ENCODE data around the gene OR2M2. TPM values are rescaled to one million over a fixed set of nuclear protein-coding genes. Genes with fewer than 3 reads are reported as not detected.

The OR2M2 gene
- not detected for total RNA-seq

GRCh38 chr1:248174521-248174920 lies at the start of gene OR2M2:
Gene OR2M2, plus strand, starts transcription at chr1:248174821. Its CDS starts 5,165 bp downstream, at chr1:248179986.
- H3K4me1 ChIP-seq (ENCODE audit: control insufficient read depth in 3 of 3, insufficient read depth in 3 of 3, low read length in 3 of 3) = no peaks in the 10 kb centered on the region
- H3K9me3 ChIP-seq (ENCODE audit: control insufficient read depth in 3 of 3, low read length in 3 of 3) = no peaks in the 10 kb centered on the region
- no peak within 1 kb of the TSS for H3K27ac ChIP-seq (ENCODE audit: low read depth, low read length)
- H3K9ac ChIP-seq (ENCODE audit: low read depth in 1 of 3, low read length in 3 of 3) = no peak within 1 kb of the TSS
- no peaks in the 10 kb centered on the region for H3K27me3 ChIP-seq (ENCODE audit: control insufficient read depth in 3 of 3, insufficient read depth in 3 of 3, low read length in 3 of 3)
- H3K36me3 ChIP-seq (ENCODE audit: control insufficient read depth in 3 of 3, insufficient read depth in 3 of 3, low read length in 3 of 3) = no peaks in the 10 kb centered on the region
- H3K4me3 ChIP-seq (ENCODE audit: low read length in 3 of 3) = no peak within 1 kb of the TSS

GRCh38 chr1:248127653-248128052 lies 47.0 kb upstream of the OR2M2 start:
- H3K4me3 ChIP-seq (ENCODE audit: low read length in 3 of 3) = no peak overlapping the region
- no peak overlapping the region for H3K27ac ChIP-seq (ENCODE audit: low read depth, low read length)
- no peak overlapping the region for H3K9ac ChIP-seq (ENCODE audit: low read depth in 1 of 3, low read length in 3 of 3)
- no peaks in the 10 kb centered on the region for H3K9me3 ChIP-seq (ENCODE audit: control insufficient read depth in 3 of 3, low read length in 3 of 3)
- no peaks in the 10 kb centered on the region for H3K27me3 ChIP-seq (ENCODE audit: control insufficient read depth in 3 of 3, insufficient read depth in 3 of 3, low read length in 3 of 3)
- no peaks in the 10 kb centered on the region for H3K36me3 ChIP-seq (ENCODE audit: control insufficient read depth in 3 of 3, insufficient read depth in 3 of 3, low read length in 3 of 3)
- H3K4me1 ChIP-seq (ENCODE audit: control insufficient read depth in 3 of 3, insufficient read depth in 3 of 3, low read length in 3 of 3) = no peaks in the 10 kb centered on the region

DNA sequence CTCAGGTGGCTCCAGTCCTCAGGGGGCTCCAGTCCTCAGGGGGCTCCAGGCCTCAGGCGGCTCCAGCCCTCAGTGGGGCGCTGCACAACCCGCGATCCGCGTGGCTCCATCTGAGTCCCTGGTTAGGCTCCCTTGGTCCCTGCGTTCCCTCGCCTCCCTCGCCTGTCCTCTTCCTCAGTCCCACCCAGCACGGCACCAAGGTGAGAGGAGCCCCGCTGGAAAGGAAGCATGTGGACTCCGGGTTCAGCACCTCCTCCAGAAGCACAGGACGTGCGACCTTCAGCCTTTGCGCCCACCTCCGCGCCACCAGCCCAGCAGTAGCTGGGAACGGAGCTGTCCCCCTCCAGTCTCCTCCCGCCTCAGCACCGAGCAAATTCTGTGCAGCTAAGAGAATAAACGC lies 37.8 kb upstream of the OR2M2 start:
- Histone ChIP-seq H3K36me3 (ENCODE audit: control insufficient read depth in 3 of 3, insufficient read depth in 3 of 3, low read length in 3 of 3) (no peaks in the 10 kb centered on the region), H3K27ac (ENCODE audit: low read depth, low read length) (no peak overlapping the region), H3K9me3 (ENCODE audit: control insufficient read depth in 3 of 3, low read length in 3 of 3) (no peaks in the 10 kb centered on the region), H3K27me3 (ENCODE audit: control insufficient read depth in 3 of 3, insufficient read depth in 3 of 3, low read length in 3 of 3) (no peaks in the 10 kb centered on the region), H3K4me1 (ENCODE audit: control insufficient read depth in 3 of 3, insufficient read depth in 3 of 3, low read length in 3 of 3) (no peaks in the 10 kb centered on the region), H3K9ac (ENCODE audit: low read depth in 1 of 3, low read length in 3 of 3) (no peak overlapping the region), H3K4me3 (ENCODE audit: low read length in 3 of 3) (no peak overlapping the region)

GRCh38 chr1:248140846-248141245 lies 33.8 kb upstream of the OR2M2 start:
- no peak overlapping the region for H3K27ac ChIP-seq (ENCODE audit: low read depth, low read length)
- no peak overlapping the region for H3K4me3 ChIP-seq (ENCODE audit: low read length in 3 of 3)
- no peaks in the 10 kb centered on the region for H3K27me3 ChIP-seq (ENCODE audit: control insufficient read depth in 3 of 3, insufficient read depth in 3 of 3, low read length in 3 of 3)
- H3K9ac ChIP-seq (ENCODE audit: low read depth in 1 of 3, low read length in 3 of 3) = no peak overlapping the region
- H3K4me1 ChIP-seq (ENCODE audit: control insufficient read depth in 3 of 3, insufficient read depth in 3 of 3, low read length in 3 of 3) = no peaks in the 10 kb centered on the region
- no peaks in the 10 kb centered on the region for H3K36me3 ChIP-seq (ENCODE audit: control insufficient read depth in 3 of 3, insufficient read depth in 3 of 3, low read length in 3 of 3)
- H3K9me3 ChIP-seq (ENCODE audit: control insufficient read depth in 3 of 3, low read length in 3 of 3) = no peaks in the 10 kb centered on the region

- H3K9me3 ChIP-seq (ENCODE audit: control insufficient read depth in 3 of 3, low read length in 3 of 3) = peaks cover 0 to 3% (median 0%) of the 10 kb centered on the region in 3 donors
- no peak overlapping the region for H3K9ac ChIP-seq (ENCODE audit: low read depth in 1 of 3, low read length in 3 of 3)
- H3K4me3 ChIP-seq (ENCODE audit: low read length in 3 of 3) = no peak overlapping the region
Measured at GRCh38 chr1:248143311-248143710, 31.3 kb upstream of the OR2M2 start.

DNA sequence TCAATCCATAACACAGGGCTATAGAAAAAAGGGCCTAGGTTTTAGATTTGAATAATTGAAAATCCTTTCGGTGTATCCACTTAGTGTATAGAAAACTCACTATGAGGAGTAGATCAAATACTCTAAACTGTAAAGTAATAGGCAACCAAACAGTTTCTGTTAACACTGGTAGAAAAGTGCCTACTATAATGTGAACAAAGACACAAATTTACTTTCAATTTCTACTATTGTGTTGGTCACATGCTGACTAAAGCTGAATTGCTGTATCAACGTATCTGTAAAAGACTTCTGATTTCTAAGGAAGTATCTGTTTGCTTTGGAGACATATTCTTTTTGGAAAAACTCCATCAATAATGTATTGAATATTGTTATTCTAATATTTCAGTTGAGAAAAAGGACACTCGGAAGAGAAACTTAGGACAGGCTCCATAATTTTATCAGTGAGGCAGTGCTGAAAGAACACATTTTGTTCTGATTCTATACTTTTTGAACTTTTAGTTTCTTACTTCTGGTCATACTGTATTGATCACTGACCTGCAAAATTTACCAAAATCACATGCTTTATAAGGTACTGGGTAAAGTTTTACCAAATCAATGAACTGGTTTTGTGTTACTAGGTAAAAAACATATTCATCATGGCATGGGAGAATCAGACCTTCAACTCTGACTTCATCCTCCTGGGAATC lies 30.0 kb upstream of the OR2M2 start, which contains the start of gene OR2M5:
Gene OR2M5 (plus strand): TSS at position 636 of the 686 bp plus-strand sequence. CDS start 0 bp downstream, at position 636.
- Histone ChIP-seq H3K9me3 (ENCODE audit: control insufficient read depth in 3 of 3, low read length in 3 of 3) (peaks cover 0 to 6% (median 2%) of the 10 kb centered on the region in 3 donors), H3K4me1 (ENCODE audit: control insufficient read depth in 3 of 3, insufficient read depth in 3 of 3, low read length in 3 of 3) (no peaks in the 10 kb centered on the region), H3K27me3 (ENCODE audit: control insufficient read depth in 3 of 3, insufficient read depth in 3 of 3, low read length in 3 of 3) (no peaks in the 10 kb centered on the region), H3K4me3 (ENCODE audit: low read length in 3 of 3) (no peak within 1 kb of the TSS), H3K27ac (ENCODE audit: low read depth, low read length) (no peak within 1 kb of the TSS), H3K36me3 (ENCODE audit: control insufficient read depth in 3 of 3, insufficient read depth in 3 of 3, low read length in 3 of 3) (no peaks in the 10 kb centered on the region), H3K9ac (ENCODE audit: low read depth in 1 of 3, low read length in 3 of 3) (no peak within 1 kb of the TSS)

More at GRCh38 chr1:248143311-248143710, 31.3 kb upstream of the OR2M2 start:
- H3K36me3 ChIP-seq (ENCODE audit: control insufficient read depth in 3 of 3, insufficient read depth in 3 of 3, low read length in 3 of 3) = no peaks in the 10 kb centered on the region
- H3K27ac ChIP-seq (ENCODE audit: low read depth, low read length) = no peak overlapping the region
- no peaks in the 10 kb centered on the region for H3K27me3 ChIP-seq (ENCODE audit: control insufficient read depth in 3 of 3, insufficient read depth in 3 of 3, low read length in 3 of 3)
- H3K4me1 ChIP-seq (ENCODE audit: control insufficient read depth in 3 of 3, insufficient read depth in 3 of 3, low read length in 3 of 3) = no peaks in the 10 kb centered on the region

GRCh38 chr1:248152056-248152827 lies 22.4 kb upstream of the OR2M2 start:
- Histone ChIP-seq H3K27me3 (ENCODE audit: control insufficient read depth in 3 of 3, insufficient read depth in 3 of 3, low read length in 3 of 3) (no peaks in the 10 kb centered on the region), H3K27ac (ENCODE audit: low read depth, low read length) (no peak overlapping the region), H3K36me3 (ENCODE audit: control insufficient read depth in 3 of 3, insufficient read depth in 3 of 3, low read length in 3 of 3) (no peaks in the 10 kb centered on the region), H3K9ac (ENCODE audit: low read depth in 1 of 3, low read length in 3 of 3) (no peak overlapping the region), H3K4me1 (ENCODE audit: control insufficient read depth in 3 of 3, insufficient read depth in 3 of 3, low read length in 3 of 3) (no peaks in the 10 kb centered on the region), H3K4me3 (ENCODE audit: low read length in 3 of 3) (no peak overlapping the region), H3K9me3 (ENCODE audit: control insufficient read depth in 3 of 3, low read length in 3 of 3) (peaks cover 4 to 5% (median 5%) of the 10 kb centered on the region in 3 donors)

DNA sequence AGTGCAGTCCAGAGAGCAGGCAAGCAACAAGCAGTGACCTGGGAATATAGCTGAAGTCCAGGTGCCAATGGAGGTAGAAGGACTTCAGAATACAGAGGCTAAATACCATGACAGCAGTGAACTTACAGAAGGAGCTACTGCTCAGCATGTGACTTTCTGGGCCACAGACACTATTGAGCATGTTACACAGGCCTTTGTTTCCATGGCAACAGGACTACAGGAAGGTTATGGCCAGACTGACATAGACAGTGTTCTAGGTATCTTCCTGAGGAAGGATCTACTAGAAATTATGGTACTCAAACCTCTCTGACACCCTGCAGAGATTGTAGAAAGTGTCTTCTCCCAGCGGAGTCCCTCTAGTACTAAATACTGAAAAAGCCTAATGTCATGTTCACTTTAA lies 18.7 kb upstream of the OR2M2 start:
- H3K4me1 ChIP-seq (ENCODE audit: control insufficient read depth in 3 of 3, insufficient read depth in 3 of 3, low read length in 3 of 3) = no peaks in the 10 kb centered on the region
- H3K36me3 ChIP-seq (ENCODE audit: control insufficient read depth in 3 of 3, insufficient read depth in 3 of 3, low read length in 3 of 3) = no peaks in the 10 kb centered on the region
- H3K4me3 ChIP-seq (ENCODE audit: low read length in 3 of 3) = no peak overlapping the region
- H3K9ac ChIP-seq (ENCODE audit: low read depth in 1 of 3, low read length in 3 of 3) = no peak overlapping the region
- H3K27me3 ChIP-seq (ENCODE audit: control insufficient read depth in 3 of 3, insufficient read depth in 3 of 3, low read length in 3 of 3) = no peaks in the 10 kb centered on the region
- H3K9me3 ChIP-seq (ENCODE audit: control insufficient read depth in 3 of 3, low read length in 3 of 3) = peaks cover 0 to 5% (median 0%) of the 10 kb centered on the region in 3 donors
- no peak overlapping the region for H3K27ac ChIP-seq (ENCODE audit: low read depth, low read length)

GRCh38 chr1:248158758-248159157 lies 15.9 kb upstream of the OR2M2 start:
- H3K9ac ChIP-seq (ENCODE audit: low read depth in 1 of 3, low read length in 3 of 3) = no peak overlapping the region

DNA sequence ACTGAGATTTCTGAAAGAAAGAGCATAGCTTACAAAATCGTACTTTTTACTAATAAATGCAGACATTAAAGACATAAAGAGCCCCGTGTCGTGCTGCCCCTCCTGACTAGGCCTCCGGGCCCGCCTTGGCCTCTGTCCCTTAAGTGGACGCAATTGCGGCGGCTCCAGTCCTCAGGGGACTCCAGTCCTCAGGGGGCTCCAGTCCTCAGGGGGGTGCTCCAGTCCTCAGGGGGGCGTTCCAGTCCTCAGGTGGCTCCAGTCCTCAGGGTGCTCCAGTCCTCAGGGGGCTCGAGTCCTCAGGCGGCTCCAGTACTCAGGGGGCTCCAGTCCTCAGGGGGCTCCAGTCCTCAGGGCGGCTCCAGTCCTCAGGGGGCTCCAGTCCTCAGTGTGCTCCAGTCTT lies 10.6 kb upstream of the OR2M2 start:
- no peak overlapping the region for H3K4me3 ChIP-seq (ENCODE audit: low read length in 3 of 3)
- no peak overlapping the region for H3K9ac ChIP-seq (ENCODE audit: low read depth in 1 of 3, low read length in 3 of 3)
- no peak overlapping the region for H3K27ac ChIP-seq (ENCODE audit: low read depth, low read length)
- H3K27me3 ChIP-seq (ENCODE audit: control insufficient read depth in 3 of 3, insufficient read depth in 3 of 3, low read length in 3 of 3) = no peaks in the 10 kb centered on the region
- no peaks in the 10 kb centered on the region for H3K4me1 ChIP-seq (ENCODE audit: control insufficient read depth in 3 of 3, insufficient read depth in 3 of 3, low read length in 3 of 3)
- no peaks in the 10 kb centered on the region for H3K36me3 ChIP-seq (ENCODE audit: control insufficient read depth in 3 of 3, insufficient read depth in 3 of 3, low read length in 3 of 3)
- H3K9me3 ChIP-seq (ENCODE audit: control insufficient read depth in 3 of 3, low read length in 3 of 3) = peaks cover 0 to 3% (median 0%) of the 10 kb centered on the region in 3 donors

More at GRCh38 chr1:248158758-248159157, 15.9 kb upstream of the OR2M2 start:
- Histone ChIP-seq H3K27ac (ENCODE audit: low read depth, low read length) (no peak overlapping the region), H3K4me1 (ENCODE audit: control insufficient read depth in 3 of 3, insufficient read depth in 3 of 3, low read length in 3 of 3) (no peaks in the 10 kb centered on the region), H3K27me3 (ENCODE audit: control insufficient read depth in 3 of 3, insufficient read depth in 3 of 3, low read length in 3 of 3) (no peaks in the 10 kb centered on the region), H3K4me3 (ENCODE audit: low read length in 3 of 3) (no peak overlapping the region), H3K9me3 (ENCODE audit: control insufficient read depth in 3 of 3, low read length in 3 of 3) (peaks cover 0 to 3% (median 0%) of the 10 kb centered on the region in 3 donors), H3K36me3 (ENCODE audit: control insufficient read depth in 3 of 3, insufficient read depth in 3 of 3, low read length in 3 of 3) (no peaks in the 10 kb centered on the region)

Data from skeletal muscle tissue (tissue), 4 donors.